Endothelial cell of umbilical vein (primary cell): ENCODE measurements around the gene TSACC. TPM values are rescaled to one million over a fixed set of nuclear protein-coding genes. Genes with fewer than 3 reads are reported as not detected.

Experiments used
- BruUV-seq: library from RNA; stranded (reverse); fragments of 400-500 nt; replicated peaks from 2 replicates; lab custom pipeline; 2021; lab: Mats Ljungman, UMichigan
- CTCF ChIA-PET: fragments of 300-600, 350-600 bp; sonication (Branson Sonifier 250); formaldehyde crosslinking; loops from one replicate; lab custom pipeline; 2021; ENCODE audit warnings: antibody characterized with exemption, inconsistent platforms; lab: Charles Lee
- POLR2A ChIA-PET: fragments of 300-600, 350-600 bp; sonication (Branson Sonifier 250); formaldehyde crosslinking; loops from one replicate; lab custom pipeline; 2021; ENCODE audit warnings: antibody characterized with exemption, inconsistent platforms; lab: Charles Lee
- DNase-seq: peaks from one replicate; pipeline ENCODE4 v3.0.0-alpha.2; 2011; ENCODE audit warnings: low read depth, low spot score
- FAIRE-seq: peaks from 2 replicates; lab custom pipeline; 2011; peaks lifted over from hg19 to GRCh38; lab: Jason Lieb, UNC
- H2AFZ ChIP-seq: 2 replicates; pipeline ENCODE4 v1.6.0; 2012; ENCODE audit warnings: low read depth, low read length, control low read depth, inconsistent platforms
- H3K27ac ChIP-seq: 2 replicates; pipeline ENCODE4 v1.5.1; 2011; ENCODE audit warnings: low read depth, mild to moderate bottlenecking, control low read depth, low read length, moderate library complexity; ENCODE audit not compliant: insufficient read depth
- H3K27me3 ChIP-seq, 2 experiments: 2 replicates each; pipeline versions ENCODE4 v1.6.0 to v1.6.1; 2011; ENCODE audit warnings: low read length in 2 of 2, mixed read lengths in 1 of 2; ENCODE audit not compliant: control insufficient read depth in 2 of 2, insufficient read depth in 2 of 2
- H3K36me3 ChIP-seq, 2 experiments: 2 replicates in 1 of 2; 3 replicates in 1 of 2; pipeline ENCODE4 v1.5.1; 2011; ENCODE audit warnings: low read length in 2 of 2, mild to moderate bottlenecking in 1 of 2, moderate library complexity in 1 of 2; ENCODE audit not compliant: control insufficient read depth in 2 of 2, insufficient read depth in 2 of 2; ENCODE audit errors: extremely low read depth in 1 of 2
- H3K4me1 ChIP-seq: 3 replicates; pipeline ENCODE4 v1.5.1; 2011; ENCODE audit warnings: mild to moderate bottlenecking, low read length; ENCODE audit not compliant: control insufficient read depth, insufficient read depth; ENCODE audit errors: extremely low read depth
- H3K4me2 ChIP-seq: 2 replicates; pipeline ENCODE4 v1.6.1; 2011; ENCODE audit warnings: low read length, control low read depth, mixed read lengths; ENCODE audit not compliant: insufficient read depth
- H3K4me3 ChIP-seq, 3 experiments: fragments of 200-600 bp in 1 of 3; sonication (generic), shearing (Covaris generic) in 1 of 3; replicated peaks in 1 of 3; 2 replicates each; pipeline ENCODE4 v1.5.1; 2011 to 2016; ENCODE audit warnings: control low read depth in 3 of 3, low read length in 3 of 3, mild to moderate bottlenecking in 2 of 3, inconsistent platforms in 1 of 3, low read depth in 1 of 3, moderate library complexity in 1 of 3; ENCODE audit not compliant: insufficient read depth in 1 of 3
- H3K79me2 ChIP-seq: 2 replicates; pipeline ENCODE4 v1.6.0; 2012; ENCODE audit warnings: low read length, inconsistent platforms; ENCODE audit not compliant: control insufficient read depth, insufficient read depth
- H3K9ac ChIP-seq: replicated peaks from 2 replicates; pipeline ENCODE3; 2011; ENCODE audit warnings: low read length, control low read depth; ENCODE audit not compliant: insufficient read depth; ENCODE audit errors: extremely low read depth
- H3K9me1 ChIP-seq: replicated peaks from 3 replicates; pipeline ENCODE4 v1.6.0; 2011; ENCODE audit warnings: mild to moderate bottlenecking, low read length; ENCODE audit not compliant: control insufficient read depth, insufficient read depth; ENCODE audit errors: extremely low read depth
- H3K9me3 ChIP-seq: replicated peaks from 2 replicates; pipeline ENCODE4 v1.5.1; 2012; ENCODE audit warnings: low read length, inconsistent platforms; ENCODE audit not compliant: control insufficient read depth, insufficient read depth
- H4K20me1 ChIP-seq: replicated peaks from 2 replicates; pipeline ENCODE3; 2011; ENCODE audit warnings: mild to moderate bottlenecking, low read length; ENCODE audit not compliant: control insufficient read depth, insufficient read depth; ENCODE audit errors: extremely low read depth
- EZH2 ChIP-seq: IDR thresholded peaks from 2 replicates; pipeline ENCODE4 v1.6.1; 2012; ENCODE audit warnings: borderline replicate concordance, low read depth, mild to moderate bottlenecking, moderate library complexity, low read length, inconsistent platforms; ENCODE audit not compliant: severe bottlenecking
- FOS ChIP-seq: IDR thresholded peaks from 2 replicates; pipeline ENCODE4 v1.6.1; 2011; ENCODE audit warnings: mild to moderate bottlenecking, low read length, moderate library complexity, borderline replicate concordance; ENCODE audit not compliant: insufficient read depth
- GATA2 ChIP-seq: IDR thresholded peaks from 2 replicates; pipeline ENCODE4 v1.7.0; 2011; ENCODE audit warnings: low read depth, mild to moderate bottlenecking, moderate library complexity, mixed read lengths, low read length; ENCODE audit not compliant: insufficient read length, insufficient read depth
- JUN ChIP-seq: IDR thresholded peaks from 2 replicates; pipeline ENCODE4 v1.6.1; 2011; ENCODE audit warnings: borderline replicate concordance, low read depth; ENCODE audit not compliant: insufficient read length, insufficient read depth
- MYC ChIP-seq: IDR thresholded peaks from one replicate; pipeline ENCODE4 v1.6.1; 2011; ENCODE audit warnings: mild to moderate bottlenecking, low read depth, low read length
- POLR2A ChIP-seq: IDR thresholded peaks from 2 replicates; pipeline ENCODE4 v1.6.1; 2012; ENCODE audit warnings: low read depth, mild to moderate bottlenecking, control low read depth, low read length
- POLR2AphosphoS5 ChIP-seq: IDR thresholded peaks from 2 replicates; pipeline ENCODE4 v1.6.1; 2012; ENCODE audit warnings: low read depth, mild to moderate bottlenecking, control low read depth, low read length, moderate library complexity; ENCODE audit not compliant: insufficient read depth
- dilution Hi-C: fragments of 300-500 bp; cut with MboI; formaldehyde crosslinking; loops from one replicate; pipeline ENCODE4 v1.15.0; 2019; ENCODE audit warnings: low sequenced_read_pairs; ENCODE audit not compliant: extremely low pct_ligation_motif_present
- intact Hi-C: fragments of 100-400 bp; cut with micrococcal nuclease; formaldehyde crosslinking; loops from one replicate; pipeline ENCODE4 v1.10.0; 2022
- polyA plus RNA-seq, 4 experiments: library from polyadenylated mRNA; depleted of rRNA in 3 of 4; stranded (reverse) in 3 of 4; unstranded in 1 of 4; fragments of >200 nt; gene quantifications; 2 replicates each; pipeline versions ENCODE4 v1.2.1 to v1.2.3, GENCODE V29; 2011 to 2012; ENCODE audit warnings: missing spikeins in 1 of 4
- total RNA-seq: library from RNA; stranded (reverse); gene quantifications from 2 replicates; pipeline ENCODE4 v1.2.3, GENCODE V29; 2021
- TF ChIP-seq, protein P1 (sequence below): IDR thresholded peaks from 2 replicates; pipeline ENCODE4 v1.6.1; 2011; ENCODE audit not compliant: insufficient read depth, insufficient read length
- TF ChIP-seq, protein P2 (sequence below), 2 donors: IDR thresholded peaks; 1 replicate in 1 of 2; 2 replicates in 1 of 2; pipeline ENCODE4 v1.5.1; 2011; ENCODE audit warnings: low read length in 2 of 2, mild to moderate bottlenecking in 2 of 2, moderate library complexity in 2 of 2, control low read depth in 1 of 2, inconsistent platforms in 1 of 2, low read depth in 1 of 2; ENCODE audit not compliant: insufficient read depth in 1 of 2; ENCODE audit errors: extremely low read depth in 1 of 2

TSACC gene
- total and polyA plus RNA-seq, 2 donors (not counting 3 experiments of a cell fraction or from before 2014, with no cell fraction given) = 0.69 to 0.94 TPM

DNA sequence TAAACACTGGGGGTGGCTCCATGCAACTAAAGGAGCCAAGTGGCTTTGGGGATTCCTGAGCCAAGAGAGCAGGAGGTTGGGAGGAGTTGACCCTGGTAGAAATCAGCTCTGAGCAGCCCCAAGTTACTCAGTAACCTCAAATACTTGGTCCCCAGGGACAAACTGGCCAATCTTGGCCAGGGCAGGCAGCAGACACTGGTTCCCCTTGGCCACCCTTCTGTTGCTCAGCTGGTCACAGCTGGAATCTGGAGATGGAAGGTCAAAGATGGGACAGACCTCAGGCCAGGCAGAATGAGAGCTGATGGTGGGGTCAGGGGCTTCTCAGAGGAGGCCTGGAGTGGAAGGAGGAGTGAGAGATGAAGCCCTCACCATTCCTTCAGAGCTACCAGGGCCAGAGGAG, 27.4 kb downstream of the TSACC start:
- dilution Hi-C loops = no loop called here
- H3K27ac ChIP-seq = no peak overlapping the region
- no peak for TF ChIP-seq POLR2AphosphoS5
- TF ChIP-seq, protein P1, sequence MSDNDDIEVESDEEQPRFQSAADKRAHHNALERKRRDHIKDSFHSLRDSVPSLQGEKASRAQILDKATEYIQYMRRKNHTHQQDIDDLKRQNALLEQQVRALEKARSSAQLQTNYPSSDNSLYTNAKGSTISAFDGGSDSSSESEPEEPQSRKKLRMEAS = no peak
- no peak for TF ChIP-seq POLR2A
- TF ChIP-seq, protein P2, sequence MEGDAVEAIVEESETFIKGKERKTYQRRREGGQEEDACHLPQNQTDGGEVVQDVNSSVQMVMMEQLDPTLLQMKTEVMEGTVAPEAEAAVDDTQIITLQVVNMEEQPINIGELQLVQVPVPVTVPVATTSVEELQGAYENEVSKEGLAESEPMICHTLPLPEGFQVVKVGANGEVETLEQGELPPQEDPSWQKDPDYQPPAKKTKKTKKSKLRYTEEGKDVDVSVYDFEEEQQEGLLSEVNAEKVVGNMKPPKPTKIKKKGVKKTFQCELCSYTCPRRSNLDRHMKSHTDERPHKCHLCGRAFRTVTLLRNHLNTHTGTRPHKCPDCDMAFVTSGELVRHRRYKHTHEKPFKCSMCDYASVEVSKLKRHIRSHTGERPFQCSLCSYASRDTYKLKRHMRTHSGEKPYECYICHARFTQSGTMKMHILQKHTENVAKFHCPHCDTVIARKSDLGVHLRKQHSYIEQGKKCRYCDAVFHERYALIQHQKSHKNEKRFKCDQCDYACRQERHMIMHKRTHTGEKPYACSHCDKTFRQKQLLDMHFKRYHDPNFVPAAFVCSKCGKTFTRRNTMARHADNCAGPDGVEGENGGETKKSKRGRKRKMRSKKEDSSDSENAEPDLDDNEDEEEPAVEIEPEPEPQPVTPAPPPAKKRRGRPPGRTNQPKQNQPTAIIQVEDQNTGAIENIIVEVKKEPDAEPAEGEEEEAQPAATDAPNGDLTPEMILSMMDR (IDR thresholded peaks at IDR 0.05; ENCODE audit: extremely low read depth in 1 of 2, insufficient read depth in 1 of 2, low read depth in 1 of 2, low read length in 2 of 2) = no peak
- no peak for TF ChIP-seq EZH2
- no peak for TF ChIP-seq GATA2
- no peak for TF ChIP-seq JUN
- TF ChIP-seq MYC = no peak
- no peak for TF ChIP-seq FOS
- no TSS peak for BruUV-seq
- H3K9ac ChIP-seq = no peak overlapping the region
- POLR2A ChIA-PET = no interaction called here
- FAIRE-seq (no peak), DNase-seq (no peak)
- no peaks in the 10 kb centered on the region for H3K36me3 ChIP-seq
- H3K9me3 ChIP-seq = no peaks in the 10 kb centered on the region
- peaks cover 12 to 40% of the 10 kb centered on the region in 2 experiments for H3K27me3 ChIP-seq
- intact Hi-C loops = no loop called here
- no peaks in the 10 kb centered on the region for H3K79me2 ChIP-seq
- peaks cover 6% of the 10 kb centered on the region for H3K4me1 ChIP-seq
- no peak overlapping the region for H3K4me3 ChIP-seq
- CTCF ChIA-PET = interaction anchor here (2.7 to 10.2 kb wide), 2 partner anchors 19 to 80 kb away, joined by 11 to 96 read pairs; no protein-coding TSS in a partner anchor
- H4K20me1 ChIP-seq = no peaks in the 10 kb centered on the region
- H2AFZ ChIP-seq = no peak overlapping the region
- no peak overlapping the region for H3K4me2 ChIP-seq
- H3K9me1 ChIP-seq = no peaks in the 10 kb centered on the region
